A204.1 (cell line): ENCODE results near the gene NOL4L.

Experiments used
- FAIRE-seq: peaks from 2 replicates; lab custom pipeline; 2012; peaks lifted over from hg19 to GRCh38; lab: Jason Lieb, UNC

Gene NOL4L

GRCh38 chr20:32539817-32540675, 45.1 kb downstream of the NOL4L start:
- no peak for FAIRE-seq

- FAIRE-seq = no peak
These were observed 45.9 kb downstream of the NOL4L start for GRCh38 chr20:32539026-32539816.

DNA sequence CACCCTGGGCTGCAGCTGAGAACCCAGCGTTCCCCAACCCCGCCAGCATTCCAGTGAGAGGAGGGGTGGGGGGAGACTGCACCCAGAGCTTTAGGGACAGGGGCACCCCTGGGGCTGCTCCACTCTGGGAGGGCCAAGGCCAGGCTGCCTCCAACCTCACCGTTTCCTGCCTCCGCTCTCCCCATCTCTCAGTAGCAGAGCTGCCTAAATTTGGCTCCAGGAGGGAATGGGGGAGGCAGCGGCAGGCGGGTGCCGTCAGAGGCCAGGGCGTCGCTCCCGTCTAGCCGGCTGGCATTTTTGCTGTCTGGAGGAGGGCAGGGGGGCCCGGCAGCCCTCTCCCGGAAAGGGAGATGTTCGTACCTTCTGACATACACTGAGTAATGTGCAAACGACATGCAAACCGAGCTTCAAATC, 46.6 kb downstream of the NOL4L start:
- no peak for FAIRE-seq

- no peak for FAIRE-seq
These were observed 47.2 kb downstream of the NOL4L start for GRCh38 chr20:32537657-32538525.

- FAIRE-seq = no peak
These were observed 48.1 kb downstream of the NOL4L start for GRCh38 chr20:32536851-32537656.

DNA sequence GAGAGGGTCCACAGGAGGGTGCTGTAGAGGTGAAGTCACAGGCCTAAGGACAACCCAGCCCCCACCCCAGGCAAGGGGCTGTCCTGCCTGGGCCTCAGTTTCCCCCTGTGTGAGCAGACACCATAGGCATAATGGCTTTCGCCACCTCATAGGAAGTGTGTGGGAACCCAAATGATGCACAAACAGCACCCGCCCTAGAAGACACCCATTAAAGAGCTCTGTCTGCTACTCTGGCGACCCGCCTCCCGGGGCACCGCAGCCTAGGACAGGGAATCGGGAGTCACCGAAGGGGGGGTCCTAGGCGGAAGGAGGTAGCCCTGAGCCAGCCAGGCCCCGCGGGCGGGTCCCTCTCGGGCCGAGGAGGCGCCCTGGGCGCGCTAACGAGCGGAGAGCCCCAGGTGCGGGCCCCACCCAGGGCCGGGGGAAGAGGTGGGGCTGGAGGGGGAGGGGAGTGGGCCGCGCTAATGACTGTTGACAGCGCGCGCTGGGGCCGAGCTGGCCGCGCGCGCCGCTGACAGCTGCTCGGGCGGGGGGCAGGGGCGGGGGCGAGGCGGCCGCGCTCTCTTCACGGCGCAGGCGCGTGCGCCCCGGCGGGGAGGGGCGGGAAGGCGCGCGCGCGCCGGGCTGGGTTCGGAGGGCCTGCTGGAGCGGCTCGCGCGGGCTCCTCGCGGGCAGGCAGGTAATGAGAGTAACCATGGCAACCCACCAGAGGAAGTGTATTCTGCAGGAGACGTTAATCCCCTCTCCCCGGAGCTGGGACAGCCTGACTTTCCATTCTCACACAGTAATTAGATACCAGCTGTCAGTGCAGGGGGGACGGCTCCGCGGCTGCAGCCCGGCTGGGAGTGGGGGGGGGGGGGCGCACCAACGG, 48.9 kb downstream of the NOL4L start:
- FAIRE-seq = no peak

GRCh38 chr20:32535316-32535952, 49.7 kb downstream of the NOL4L start:
- no peak for FAIRE-seq

GRCh38 chr20:32534661-32535240, 50.4 kb downstream of the NOL4L start:
- no peak for FAIRE-seq

- no peak for FAIRE-seq
These were observed 51.4 kb downstream of the NOL4L start for GRCh38 chr20:32533732-32534131.

DNA sequence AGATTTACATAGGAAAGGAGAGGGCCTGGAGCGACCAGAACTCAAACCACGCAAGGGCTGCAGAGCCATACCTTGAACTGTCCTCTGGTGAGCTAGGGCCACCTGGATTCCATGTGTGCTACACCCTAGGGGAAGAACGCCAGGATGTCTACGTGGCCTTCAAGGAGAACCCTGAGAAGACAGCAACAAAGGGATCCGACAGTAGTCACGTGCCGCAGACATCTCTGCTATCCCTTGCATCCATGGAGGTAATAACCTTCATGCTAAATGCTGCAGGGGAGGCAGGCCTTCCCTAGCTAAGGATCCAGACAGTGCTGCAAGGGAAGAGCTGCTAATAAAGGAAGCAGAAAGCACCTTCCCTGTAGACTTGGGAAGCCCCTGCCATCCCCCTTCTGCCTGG, 52.9 kb downstream of the NOL4L start:
- FAIRE-seq = no peak

- FAIRE-seq = no peak
These were observed 56.0 kb downstream of the NOL4L start for GRCh38 chr20:32528905-32529670.

GRCh38 chr20:32528171-32528891, 56.8 kb downstream of the NOL4L start:
- FAIRE-seq = no peak

GRCh38 chr20:32527447-32528055, 57.6 kb downstream of the NOL4L start:
- FAIRE-seq = no peak

GRCh38 chr20:32527052-32527446, 58.1 kb downstream of the NOL4L start:
- no peak for FAIRE-seq

DNA sequence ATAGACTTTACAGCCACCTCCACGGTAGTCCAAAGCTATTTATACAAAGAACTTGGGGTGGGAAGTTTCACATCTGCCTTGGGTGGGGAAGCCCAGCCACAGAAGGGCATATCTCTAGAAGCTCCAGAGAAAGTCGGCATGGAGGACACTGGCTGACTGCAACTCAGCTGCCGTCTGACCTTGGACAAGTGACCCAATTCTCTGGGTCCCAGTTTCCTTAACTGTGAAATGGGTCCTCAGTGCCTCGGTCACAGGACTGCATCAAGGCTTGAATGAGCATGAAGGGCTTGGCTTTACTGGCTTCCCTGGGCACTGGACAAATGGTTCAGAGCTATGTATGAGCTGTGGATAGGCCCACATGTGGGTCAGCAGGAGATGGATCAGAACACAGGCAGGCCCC, 58.6 kb downstream of the NOL4L start:
- FAIRE-seq = no peak

DNA sequence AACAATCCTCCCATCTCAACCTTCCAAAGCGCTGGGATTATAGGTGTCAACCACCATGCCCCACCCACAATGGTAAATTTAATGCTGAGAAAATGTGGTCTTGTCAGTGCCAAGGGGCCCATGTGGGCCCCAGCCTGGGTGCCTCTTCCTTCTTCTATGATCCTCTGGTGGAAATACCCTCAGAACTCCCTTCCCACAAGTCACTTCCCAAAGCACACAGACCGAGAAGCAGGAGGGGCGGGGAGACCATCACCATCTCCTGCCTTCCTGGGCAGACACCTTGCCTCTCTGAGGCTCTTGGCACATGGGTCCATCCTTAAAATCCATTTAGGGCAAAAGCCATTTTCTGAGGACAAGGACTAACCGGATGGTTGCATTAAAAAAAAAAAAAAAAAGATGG, 59.0 kb downstream of the NOL4L start:
- no peak for FAIRE-seq

DNA sequence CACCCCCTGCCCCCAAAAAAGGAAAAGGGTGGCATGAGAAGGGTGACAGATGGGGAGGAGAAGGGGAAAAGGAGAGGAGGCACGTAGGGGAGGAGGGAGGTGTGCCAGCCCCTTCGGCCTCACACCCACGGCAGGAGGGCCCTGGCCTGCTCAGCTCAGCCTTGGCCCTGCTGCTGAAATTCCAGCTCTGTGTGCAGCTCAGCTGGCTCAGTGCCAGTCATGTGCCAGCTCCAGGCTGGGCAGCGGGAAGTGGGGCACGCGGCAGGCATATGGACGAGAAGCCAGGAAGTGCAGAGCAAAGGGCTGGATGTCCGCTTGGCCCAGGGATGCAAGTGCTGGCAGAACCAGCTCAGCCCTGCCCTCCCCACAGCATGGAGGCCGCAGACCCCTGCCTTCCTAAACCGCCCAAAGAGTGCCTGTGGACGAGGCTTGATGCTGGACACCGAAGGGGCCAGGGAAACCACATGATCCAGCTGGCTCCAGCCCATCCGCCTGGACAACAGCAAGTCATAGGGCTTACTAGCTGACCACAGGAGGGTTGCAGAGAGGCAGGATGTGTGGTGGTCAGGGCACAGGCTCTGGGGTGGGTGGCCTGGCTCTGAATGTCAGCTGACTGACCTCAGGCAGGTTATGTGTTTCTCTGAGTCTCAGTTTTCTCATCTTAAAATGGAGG, 60.2 kb downstream of the NOL4L start:
- no peak for FAIRE-seq
